AG08396 (cell line): Measurements from ENCODE around the gene MYCBP.
"Not testable (repeated sequence)": the region's sequence is repeated elsewhere in the genome, so short reads cannot be mapped to it uniquely, and the experiment has no call there.

ENCODE experiments used
- DNase-seq: peaks from one replicate; pipeline ENCODE4 v3.0.0; 2012; ENCODE audit warnings: low spot score, mixed read lengths

The MYCBP gene

GRCh38 chr1:38873027-38873969 lies at the start of gene MYCBP:
MYCBP (minus strand) TSS chr1:38873348; CDS start chr1:38873305, 43 bp downstream.
- peak; percentile 100 for DNase-seq

GRCh38 chr1:38919130-38919529 lies 46.0 kb upstream of the MYCBP start:
- no peak for DNase-seq

- no peak for DNase-seq
Measured at GRCh38 chr1:38918568-38918967, 45.4 kb upstream of the MYCBP start.

- DNase-seq = no peak
Measured at GRCh38 chr1:38917772-38918171, 44.6 kb upstream of the MYCBP start.

GRCh38 chr1:38917337-38917736 lies 44.2 kb upstream of the MYCBP start:
- no peak for DNase-seq

- no peak for DNase-seq
Measured at GRCh38 chr1:38915352-38915948, 42.3 kb upstream of the MYCBP start.

- DNase-seq = not testable (repeated sequence)
Measured at GRCh38 chr1:38914908-38915307, 41.8 kb upstream of the MYCBP start.

GRCh38 chr1:38908821-38909220 lies 35.7 kb upstream of the MYCBP start:
- DNase-seq = no peak

GRCh38 chr1:38905985-38906384 lies 32.8 kb upstream of the MYCBP start:
- DNase-seq = no peak

- DNase-seq = no peak
Measured at GRCh38 chr1:38899560-38899959, 26.4 kb upstream of the MYCBP start.

- DNase-seq = no peak
Measured at GRCh38 chr1:38898653-38899230, 25.6 kb upstream of the MYCBP start.

- no peak for DNase-seq
Measured at GRCh38 chr1:38896169-38896568, 23.0 kb upstream of the MYCBP start.

GRCh38 chr1:38892976-38893375 lies 19.8 kb upstream of the MYCBP start:
- DNase-seq = no peak

- no peak for DNase-seq
Measured at GRCh38 chr1:38891753-38892152, 18.6 kb upstream of the MYCBP start.

- DNase-seq = no peak
Measured at GRCh38 chr1:38889589-38889988, 16.4 kb upstream of the MYCBP start.

GRCh38 chr1:38888423-38889333 lies 15.5 kb upstream of the MYCBP start:
- DNase-seq = no peak

- no peak for DNase-seq
Measured at GRCh38 chr1:38885092-38885491, 11.9 kb upstream of the MYCBP start.

GRCh38 chr1:38881487-38881886 lies 8.3 kb upstream of the MYCBP start, which contains the start of gene GJA9:
GJA9 (minus strand) TSS chr1:38881587; CDS start chr1:38876098, 5,489 bp downstream.
- DNase-seq = no peak

- DNase-seq = no peak
Measured at GRCh38 chr1:38875811-38876210, 2.7 kb upstream of the MYCBP start.

- DNase-seq = peak; percentile 36
Measured at GRCh38 chr1:38872401-38873026, 634 bp downstream of the MYCBP start.

GRCh38 chr1:38870996-38871395 lies 2.2 kb downstream of the MYCBP start:
- DNase-seq = no peak
